Medulla oblongata (tissue), 1 donor: ENCODE measurements around the gene OR8S1.
"Not testable (repeated sequence)": the region's sequence is repeated elsewhere in the genome, so short reads cannot be mapped to it uniquely, and the experiment has no call there.

ENCODE experiments used
- DNase-seq: peaks from one replicate; pipeline ENCODE4 v3.0.0-alpha.2; 2015; ENCODE audit errors: extremely low spot score

Gene OR8S1, protein sequence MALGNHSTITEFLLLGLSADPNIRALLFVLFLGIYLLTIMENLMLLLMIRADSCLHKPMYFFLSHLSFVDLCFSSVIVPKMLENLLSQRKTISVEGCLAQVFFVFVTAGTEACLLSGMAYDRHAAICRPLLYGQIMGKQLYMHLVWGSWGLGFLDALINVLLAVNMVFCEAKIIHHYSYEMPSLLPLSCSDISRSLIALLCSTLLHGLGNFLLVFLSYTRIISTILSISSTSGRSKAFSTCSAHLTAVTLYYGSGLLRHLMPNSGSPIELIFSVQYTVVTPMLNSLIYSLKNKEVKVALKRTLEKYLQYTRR

DNA sequence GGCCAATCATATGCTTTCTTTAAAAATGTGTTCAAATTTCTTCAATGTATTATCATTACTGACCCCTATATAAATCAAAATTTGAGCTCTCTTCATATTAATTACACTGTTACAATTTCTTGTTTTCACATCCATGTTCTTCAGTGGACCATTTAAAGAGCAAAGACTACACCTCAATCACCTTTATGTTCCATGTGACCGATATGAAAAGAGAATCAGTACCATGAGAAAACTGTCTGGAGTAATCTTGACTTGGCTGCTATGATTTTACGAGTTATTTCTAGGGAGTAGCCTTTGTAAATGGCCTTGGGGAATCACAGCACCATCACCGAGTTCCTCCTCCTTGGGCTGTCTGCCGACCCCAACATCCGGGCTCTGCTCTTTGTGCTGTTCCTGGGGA, at the start of gene OR8S1:
OR8S1 (plus strand) TSS at position 301 of the 400 bp plus-strand sequence; CDS start at position 301, 0 bp downstream.
- no peak for DNase-seq

DNA sequence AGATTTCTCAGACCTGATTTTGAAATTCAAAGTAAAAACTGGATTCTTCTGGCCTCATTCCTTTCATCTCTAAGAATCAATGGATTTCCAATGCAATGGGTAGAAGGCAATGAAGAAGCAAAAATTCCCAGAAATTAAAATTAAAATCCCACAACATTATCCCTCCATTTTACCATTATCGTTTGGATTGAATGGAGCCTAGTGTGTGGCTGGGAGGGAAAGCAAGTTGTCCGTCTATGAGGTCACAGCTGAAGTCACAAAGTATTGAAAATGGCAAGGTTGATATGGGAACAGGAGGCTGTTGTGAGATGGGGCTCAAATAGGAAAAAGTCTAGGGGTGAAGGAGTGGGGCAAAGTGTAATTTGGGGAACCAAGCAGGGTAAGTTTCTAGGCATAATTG, 43.2 kb upstream of the OR8S1 start, which contains the start of gene C12orf54:
C12orf54 (plus strand) TSS at position 301 of the 400 bp plus-strand sequence. CDS start 799 bp downstream, outside the sequence.
- no peak for DNase-seq

DNA sequence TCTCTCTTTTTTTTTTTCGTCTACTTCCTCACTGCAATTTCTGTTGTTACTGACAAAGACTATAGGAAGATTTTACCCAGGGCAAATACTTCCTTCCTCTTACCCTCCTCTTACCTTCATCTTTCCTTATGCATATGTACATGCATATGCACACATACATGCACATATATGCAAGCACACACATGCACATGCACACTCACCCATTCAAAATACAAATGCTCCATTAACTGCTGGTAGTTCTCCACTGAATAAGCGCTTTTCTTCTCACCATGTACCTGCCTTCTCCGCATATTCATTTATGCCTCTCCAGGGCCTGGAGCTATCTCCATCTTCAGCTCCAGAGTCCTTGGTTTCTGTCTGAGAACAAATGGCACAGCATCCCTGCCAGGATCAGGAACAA, 42.5 kb upstream of the OR8S1 start:
- no peak for DNase-seq

DNA sequence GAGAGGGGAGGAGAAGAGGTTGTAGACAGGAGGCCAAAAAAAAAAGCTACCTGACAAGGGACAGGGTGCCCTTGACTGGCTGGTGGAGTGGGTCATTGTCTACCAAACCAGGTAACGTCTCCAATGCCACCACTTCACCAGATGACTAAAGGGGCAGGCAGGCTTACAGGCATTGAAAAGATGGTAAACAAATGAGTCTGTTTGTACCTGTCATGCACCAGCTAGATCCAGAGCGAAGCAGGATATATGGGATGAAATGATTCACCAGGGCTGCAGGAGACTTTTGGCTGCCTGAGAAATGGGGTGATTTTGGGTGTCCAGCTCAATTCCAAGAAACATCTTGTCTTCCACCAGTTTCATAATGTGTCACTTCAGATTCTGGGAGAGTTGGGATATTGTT, 39.2 kb upstream of the OR8S1 start:
- DNase-seq: no peak

DNA sequence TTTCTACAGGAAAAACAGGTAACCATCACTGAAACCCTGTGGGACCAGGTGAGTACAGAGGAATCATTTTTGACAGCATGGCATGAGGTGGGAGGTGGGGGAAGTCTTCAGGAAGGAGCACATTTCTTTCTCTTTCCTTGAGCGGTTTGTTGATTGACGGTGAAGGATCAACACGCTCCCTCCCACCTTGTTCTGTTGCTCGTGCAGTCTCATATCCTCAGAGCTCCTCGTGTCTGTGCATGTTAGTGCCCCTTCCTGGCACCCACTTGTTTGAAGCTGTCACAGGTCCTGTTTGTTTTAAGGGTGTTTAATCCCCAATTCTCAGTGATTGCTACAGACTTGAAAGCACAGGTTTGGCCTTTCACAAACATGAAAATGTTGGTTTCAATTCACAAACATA, 38.8 kb upstream of the OR8S1 start:
- no peak for DNase-seq

DNA sequence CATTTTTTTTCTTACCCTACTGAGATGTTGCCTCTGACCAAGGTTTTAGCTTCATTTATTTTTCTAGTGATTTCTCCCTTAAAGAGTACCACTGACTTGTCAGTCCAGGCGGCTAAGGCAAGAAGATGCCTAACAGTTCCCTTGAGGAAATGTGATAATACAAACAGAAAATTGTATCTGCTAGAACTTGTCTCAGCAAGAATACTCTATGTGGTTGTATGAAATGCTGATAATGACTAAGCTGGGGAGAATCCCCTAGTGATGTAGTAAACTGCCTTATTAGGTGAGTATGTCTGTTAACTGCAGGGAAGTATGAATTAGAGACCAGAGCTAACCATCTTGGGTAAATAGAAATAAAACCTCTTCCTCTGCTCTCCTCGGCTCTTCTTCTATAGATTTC, 36.4 kb upstream of the OR8S1 start:
- DNase-seq: no peak

DNA sequence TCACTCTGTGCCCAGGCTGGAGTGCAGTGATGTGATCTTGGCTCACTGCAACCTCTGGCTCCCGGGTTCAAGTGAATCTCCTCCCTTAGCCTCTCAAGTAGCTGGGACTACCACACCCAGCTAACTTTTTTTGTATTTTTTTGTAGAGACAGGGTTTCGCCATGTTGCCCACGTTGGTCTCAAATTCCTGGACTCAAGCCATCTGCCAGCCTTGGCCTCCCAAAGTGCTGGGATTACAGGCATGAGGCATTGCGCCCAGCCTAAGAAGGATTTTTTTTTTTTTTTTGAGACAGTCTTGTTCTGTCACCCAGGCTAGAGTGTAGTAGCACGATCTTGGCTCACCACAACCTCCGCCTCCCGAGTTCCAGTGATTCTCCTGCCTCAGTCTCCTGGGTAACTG, 36.0 kb upstream of the OR8S1 start:
- DNase-seq: not testable (repeated sequence)

DNA sequence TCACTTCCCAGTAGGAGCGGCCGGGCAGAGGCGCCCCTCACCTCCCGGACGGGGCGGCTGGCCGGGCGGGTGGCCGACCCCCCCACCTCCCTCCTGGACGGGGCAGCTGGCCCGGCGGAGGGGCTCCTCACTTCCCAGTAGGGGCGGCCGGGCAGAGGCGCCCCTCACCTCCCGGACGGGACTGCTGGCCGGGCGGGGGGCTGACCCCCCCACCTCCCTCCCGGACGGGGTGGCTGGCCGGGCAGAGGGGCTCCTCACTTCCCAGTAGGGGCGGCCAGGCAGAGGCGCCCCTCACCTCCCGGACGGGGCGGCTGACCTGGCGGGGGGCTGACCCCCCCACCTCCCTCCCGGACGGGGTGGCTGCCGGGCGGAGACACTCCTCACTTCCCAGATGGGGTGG, 25.2 kb upstream of the OR8S1 start:
- DNase-seq: not testable (repeated sequence)

DNA sequence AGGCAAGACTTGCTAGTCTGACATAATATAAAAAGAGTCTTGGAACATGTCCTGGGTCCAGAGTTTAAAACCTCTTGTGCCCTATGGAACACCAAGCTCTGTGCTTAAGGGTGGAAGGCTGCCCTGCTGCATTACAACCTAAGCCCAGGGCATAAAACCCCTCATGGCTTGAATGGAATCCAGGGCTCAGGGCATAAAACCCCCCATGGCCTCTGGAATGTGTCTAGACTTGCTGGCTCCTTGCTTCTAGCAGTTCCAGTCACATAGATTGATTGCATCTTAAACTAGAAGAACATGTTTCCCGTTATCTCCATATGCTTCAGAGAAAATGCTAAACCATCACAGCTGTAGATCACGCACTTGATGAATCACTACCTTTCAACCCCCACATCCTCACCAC, 18.6 kb upstream of the OR8S1 start:
- DNase-seq: not testable (repeated sequence)

DNA sequence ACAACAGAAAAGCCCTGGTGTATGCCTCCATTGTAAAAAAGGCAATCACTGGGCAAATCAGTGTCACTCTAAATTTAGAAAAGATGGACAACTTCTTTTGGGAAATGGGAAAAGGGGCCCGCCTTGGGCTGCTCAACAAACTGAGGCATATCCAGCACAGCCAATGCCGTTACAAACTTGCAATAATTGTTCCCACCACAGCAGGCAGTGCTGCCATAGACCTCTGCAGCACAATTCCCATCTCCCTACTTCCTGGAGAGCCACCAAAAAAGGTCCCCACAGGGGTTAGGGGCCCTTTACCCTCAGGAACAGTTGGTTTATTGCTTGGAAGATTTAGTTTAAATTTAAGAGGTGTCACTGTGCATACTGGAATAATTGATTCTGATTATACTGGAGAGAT, 16.4 kb upstream of the OR8S1 start:
- no peak for DNase-seq

DNA sequence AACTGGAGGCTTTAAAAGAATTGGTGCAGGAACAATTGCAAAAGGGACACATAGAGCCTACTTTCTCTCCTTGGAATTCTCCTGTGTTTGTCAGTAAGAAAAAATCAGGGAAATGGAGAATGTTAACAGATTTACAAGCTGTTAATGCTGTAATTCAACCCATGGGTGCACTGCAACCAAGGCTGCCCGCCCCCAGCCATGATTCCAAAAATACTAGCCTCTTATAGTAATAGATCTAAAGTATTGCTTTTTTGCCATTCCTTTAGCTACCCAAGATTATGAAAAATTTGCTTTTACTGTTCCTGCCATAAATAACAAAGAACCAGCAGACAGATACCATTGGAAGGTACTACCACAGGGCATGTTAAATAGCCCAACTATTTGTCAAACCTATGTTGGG, 15.3 kb upstream of the OR8S1 start:
- DNase-seq: no peak

DNA sequence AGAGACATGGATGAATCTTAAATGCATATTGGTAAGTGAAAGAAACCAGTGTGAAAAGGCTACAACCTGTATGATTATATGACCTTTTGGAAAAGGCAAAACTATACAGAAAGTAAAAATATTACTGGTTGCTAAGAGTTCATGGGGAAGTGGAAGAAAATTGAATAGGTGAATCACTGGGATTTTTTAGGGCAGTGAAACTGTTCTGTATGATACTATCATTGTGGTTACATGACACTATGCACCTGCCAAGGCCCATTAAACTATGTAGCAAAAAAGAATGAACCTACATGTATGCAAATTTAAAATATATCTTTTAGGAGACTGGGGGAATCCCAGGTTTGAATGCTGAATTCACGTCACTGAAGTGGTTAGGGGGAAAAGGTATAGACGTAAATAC, 12.6 kb upstream of the OR8S1 start:
- no peak for DNase-seq

DNA sequence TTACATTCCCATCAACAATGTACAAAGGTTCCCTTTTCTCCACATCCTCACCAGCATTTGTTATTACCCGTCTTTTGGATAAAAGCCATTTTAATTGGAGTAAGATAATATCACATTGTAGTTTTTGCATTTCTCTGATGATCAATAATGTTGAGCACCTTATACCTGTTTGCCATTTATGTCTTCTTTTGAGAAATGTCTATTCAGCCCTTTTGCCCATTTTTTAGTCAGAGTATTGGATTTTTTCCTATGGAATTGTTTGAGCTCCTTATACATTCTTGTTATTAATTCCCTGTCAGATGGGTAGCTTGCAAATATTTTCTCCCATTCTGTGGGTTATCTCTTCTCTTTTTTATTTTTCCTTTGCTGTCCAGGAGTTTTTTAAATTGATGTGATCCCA, 10.7 kb upstream of the OR8S1 start:
- no peak for DNase-seq

DNA sequence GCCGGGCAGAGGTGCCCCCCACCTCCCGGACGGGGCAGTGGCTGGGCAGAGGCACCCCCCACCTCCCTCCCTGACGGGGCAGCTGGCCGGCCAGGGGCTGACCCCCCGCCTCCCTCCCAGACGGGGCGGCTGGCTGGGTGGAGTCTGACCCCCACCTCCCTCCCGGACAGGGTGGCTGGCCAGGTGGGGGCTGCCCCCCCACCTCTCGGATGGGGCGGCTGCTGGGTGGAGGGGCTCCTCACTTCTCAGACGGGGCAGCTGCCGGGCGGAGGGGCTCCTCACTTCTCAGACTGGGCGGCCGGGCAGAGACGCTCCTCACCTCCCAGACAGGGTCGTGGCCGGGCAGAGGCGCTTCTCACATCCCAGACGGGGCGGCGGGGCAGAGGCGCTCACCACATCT, 5.1 kb upstream of the OR8S1 start:
- DNase-seq: not testable (repeated sequence)

DNA sequence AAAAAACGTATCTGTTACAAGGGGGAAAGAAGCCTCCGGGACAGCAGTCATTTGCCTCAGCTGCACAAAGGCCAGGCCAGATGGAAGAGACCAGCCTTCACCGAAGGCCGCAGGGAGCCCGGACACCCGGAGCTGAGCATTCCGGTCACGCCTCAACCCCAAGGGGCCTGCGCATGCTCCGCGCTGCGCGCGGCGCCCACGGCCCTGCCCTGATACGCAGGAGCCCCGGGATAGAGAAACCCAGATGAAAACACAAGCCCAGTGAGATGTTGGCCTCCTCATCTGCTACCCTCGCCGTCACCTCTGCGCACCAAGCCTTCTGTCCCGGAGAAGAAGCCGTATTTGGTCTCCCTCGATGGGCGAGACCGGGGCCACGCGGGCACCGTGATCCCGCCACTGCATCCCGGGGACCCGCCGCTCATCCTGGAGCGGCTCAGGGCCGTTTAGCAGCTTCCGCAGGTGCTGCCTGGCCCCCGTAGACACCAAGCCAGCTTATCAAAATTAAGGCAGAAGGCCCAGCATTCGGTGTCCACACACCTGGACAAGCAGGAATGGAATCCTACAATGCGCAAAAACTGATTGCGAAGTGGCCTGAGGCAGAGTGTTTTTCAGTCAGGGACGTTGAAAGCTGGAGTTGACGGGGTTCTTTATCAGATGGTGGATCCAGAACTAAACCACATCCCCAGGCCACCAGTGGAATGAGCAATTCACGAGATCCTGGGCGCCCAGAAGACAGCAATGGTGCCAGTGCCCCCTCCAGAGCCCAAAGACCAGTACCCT, 2.6 kb downstream of the OR8S1 start:
- no peak for DNase-seq

DNA sequence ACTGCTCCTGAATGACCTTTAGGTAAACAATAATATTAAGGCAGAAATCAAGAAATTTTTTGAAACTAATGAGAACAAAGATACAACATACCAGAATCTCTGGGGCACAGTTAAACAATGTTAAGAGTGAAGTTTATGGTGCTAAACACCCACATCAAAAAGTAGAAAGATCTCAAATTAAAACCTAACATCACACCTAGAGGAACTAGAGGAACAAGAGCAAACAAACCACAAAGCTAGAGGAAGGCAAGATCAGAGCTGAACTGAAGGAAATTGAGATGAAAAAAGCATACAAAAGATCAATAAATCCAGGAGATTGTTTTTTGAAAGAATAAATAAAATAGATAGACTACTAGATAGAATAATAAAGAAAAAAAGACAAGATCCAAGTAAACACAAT, 7.2 kb downstream of the OR8S1 start:
- DNase-seq: no peak

DNA sequence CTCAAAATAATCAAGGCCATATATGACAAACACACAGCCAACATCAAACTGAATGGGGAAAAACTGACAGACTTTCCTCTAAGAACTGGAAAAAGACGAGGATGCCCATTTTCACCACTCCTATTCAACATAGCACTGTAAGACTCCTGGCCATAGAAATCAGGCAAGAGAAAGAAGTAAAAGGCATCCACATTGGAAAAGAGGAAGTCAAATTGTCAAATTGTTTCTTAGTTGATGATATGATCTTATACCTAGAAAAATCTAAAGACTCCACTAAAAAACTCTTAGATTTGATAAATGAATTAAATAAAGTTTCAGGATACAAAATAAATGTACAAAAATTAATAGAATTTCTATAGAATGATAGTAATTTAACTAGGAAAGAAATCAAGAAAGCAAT, 11.2 kb downstream of the OR8S1 start:
- DNase-seq: no peak

DNA sequence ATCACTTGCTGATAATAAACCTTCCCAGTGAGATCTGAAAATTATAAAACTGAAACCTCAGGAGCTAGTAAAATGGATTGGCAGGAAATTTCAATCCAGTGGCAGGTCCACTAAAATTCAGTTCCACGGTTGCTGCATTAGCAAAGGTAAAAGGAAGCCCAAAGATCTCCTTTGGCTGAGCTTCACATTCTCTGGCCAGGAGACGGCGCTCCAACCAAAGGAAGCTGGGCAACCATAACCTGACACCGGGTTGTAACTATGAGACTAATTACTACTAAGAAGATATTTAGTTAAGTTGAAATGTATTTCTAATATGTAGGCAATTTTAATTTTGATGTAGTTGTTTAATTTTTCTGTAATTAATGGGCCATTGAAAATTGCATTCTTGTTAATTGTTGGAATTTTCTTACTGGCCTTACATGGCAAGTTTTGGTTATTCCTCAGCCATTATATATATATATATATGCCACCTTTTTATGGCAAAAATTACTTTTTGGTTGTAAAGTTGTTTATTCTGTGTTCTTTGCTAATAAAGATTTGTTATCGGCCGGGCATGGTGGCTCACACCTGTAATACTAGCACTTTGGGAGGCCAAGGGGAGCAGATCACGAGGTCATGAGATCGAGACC, 17.0 kb downstream of the OR8S1 start:
- DNase-seq: peak; percentile 38

DNA sequence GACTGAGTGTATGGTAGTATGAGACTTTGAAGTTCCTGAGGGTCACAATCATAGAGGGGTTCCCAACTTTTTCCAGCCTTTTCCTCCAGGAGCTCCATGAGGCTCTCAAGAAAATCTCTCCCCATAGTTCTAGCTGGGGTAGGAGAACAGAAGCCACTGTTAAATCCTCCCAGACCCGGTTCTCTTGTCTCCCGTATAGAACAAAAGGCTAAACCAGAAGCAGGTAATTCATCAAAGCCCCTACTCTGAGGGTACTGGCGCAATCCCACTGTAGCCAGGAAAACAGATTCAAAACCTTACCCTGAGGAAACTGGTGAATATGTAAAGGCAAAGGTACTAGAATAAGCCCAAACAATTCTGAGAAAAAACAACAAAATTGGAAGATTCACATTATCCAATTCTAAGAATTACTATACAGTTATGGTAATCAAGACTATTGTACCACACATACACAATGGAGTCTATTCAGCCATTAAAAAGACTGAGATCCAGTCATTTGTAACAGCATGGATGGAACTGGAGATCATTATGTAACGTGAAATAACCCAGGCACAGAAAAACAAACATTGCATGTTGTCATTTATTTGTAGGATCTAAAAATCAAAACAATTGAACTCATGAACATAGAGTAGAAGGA, 20.5 kb downstream of the OR8S1 start:
- no peak for DNase-seq

DNA sequence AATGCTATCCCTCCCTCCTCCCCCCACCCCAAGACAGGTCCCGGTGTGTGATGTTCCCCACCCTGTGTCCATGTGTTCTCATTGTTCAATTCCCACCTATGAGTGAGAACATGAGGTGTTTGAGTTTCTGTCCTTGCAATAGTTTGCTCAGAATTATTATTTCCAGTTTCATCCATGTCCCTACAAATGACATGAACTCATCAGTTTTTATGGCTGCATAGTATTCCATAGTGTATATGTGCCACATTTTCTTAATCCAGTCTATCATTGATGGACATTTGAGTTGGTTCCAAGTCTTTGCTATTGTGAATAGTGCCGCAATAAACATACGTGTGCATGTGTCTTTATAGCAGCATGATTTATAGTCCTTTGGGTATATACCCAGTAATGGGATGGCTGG, 21.6 kb downstream of the OR8S1 start:
- DNase-seq: not testable (repeated sequence)

DNA sequence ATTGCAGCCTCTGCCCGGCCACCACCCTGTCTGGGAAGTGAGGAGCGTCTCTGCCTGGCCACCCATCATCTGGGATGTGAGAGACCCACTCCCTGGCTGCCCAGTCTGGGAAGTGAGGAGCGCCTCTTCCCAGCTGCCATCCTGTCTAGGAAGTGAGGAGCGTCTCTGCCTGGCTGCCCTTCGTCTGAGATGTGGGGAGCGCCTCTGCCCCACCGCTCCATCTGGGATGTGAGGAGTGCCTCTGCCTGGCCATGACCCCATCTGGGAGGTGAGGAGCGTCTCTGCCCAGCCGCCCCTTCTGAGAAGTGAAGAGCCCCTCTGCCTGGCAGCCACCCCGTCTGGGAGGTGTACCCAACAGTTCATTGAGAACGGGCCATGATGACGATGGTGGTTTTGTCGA, 26.2 kb downstream of the OR8S1 start:
- not testable (repeated sequence) for DNase-seq

DNA sequence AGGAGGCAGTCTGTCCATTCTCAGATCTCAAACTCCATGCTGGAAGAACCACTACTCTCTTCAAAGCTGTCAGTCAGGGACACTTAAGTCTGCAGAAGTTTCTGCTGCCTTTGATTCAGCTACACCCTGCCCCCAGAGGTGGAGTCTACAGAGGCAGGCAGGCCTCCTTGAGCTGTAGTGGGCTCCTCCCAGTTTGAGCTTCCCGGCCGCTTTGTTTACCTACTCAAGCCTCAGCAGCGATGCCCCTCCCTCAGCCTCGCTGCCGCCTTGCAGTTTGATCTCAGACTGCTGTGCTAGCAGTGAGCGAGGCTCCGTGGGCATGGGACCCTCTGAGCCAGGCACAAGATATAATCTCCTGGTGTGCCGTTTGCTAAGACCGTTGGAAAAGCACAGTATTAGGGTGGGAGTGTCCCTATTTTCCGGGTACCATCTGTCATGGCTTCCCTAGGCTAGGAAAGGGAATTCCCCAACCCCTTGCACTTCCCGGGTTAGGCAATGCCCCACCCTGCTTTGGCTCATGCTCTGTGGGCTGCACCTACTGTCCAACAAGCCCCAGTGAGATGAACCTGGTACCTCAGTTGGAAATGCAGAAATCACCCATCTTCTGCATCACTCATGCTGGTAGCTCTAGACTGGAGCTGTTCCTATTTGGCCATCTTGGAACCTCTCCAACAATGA, 28.4 kb downstream of the OR8S1 start:
- DNase-seq: not testable (repeated sequence)
